Activated CD4-positive, alpha-beta T cell treated with anti-CD3 and anti-CD28 coated beads for 36 hours (primary cell): ENCODE measurements around the gene BACE1. TPM values are rescaled to one million over a fixed set of nuclear protein-coding genes. Genes with fewer than 3 reads are reported as not detected.

ENCODE experiments used
- ATAC-seq: fragments of 200-7000 bp; cut with Tn5 transposase; one replicate; pipeline ENCODE4 v1.10.0; 2021; ENCODE audit warnings: mild to moderate bottlenecking, moderate library complexity
- CTCF ChIA-PET: fragments of 350-600 bp; sonication (Branson Sonifier 250); formaldehyde crosslinking; loops from one replicate; lab custom pipeline; 2021; ENCODE audit warnings: antibody characterized with exemption; lab: Charles Lee
- POLR2A ChIA-PET: fragments of 350-600 bp; sonication (Branson Sonifier 250); formaldehyde crosslinking; loops from one replicate; lab custom pipeline; 2021; ENCODE audit warnings: antibody characterized with exemption, inconsistent platforms; lab: Charles Lee
- DNase-seq: peaks from one replicate; pipeline ENCODE4 v3.0.0-alpha.2; 2020
- H3K27ac Mint-ChIP-seq: one replicate; pipeline ENCODE4 v1.8.0; 2021; ENCODE audit warnings: mixed read lengths
- H3K27me3 Mint-ChIP-seq: one replicate; pipeline ENCODE4 v1.8.0; 2021; ENCODE audit warnings: mixed read lengths
- H3K36me3 Mint-ChIP-seq: one replicate; pipeline ENCODE4 v1.8.0; 2021; ENCODE audit warnings: low read depth, mixed read lengths
- H3K4me1 Mint-ChIP-seq: one replicate; pipeline ENCODE4 v1.8.0; 2021; ENCODE audit warnings: mixed read lengths
- H3K4me3 Mint-ChIP-seq: one replicate; pipeline ENCODE4 v1.8.0; 2021; ENCODE audit warnings: mild to moderate bottlenecking, moderate library complexity, mixed read lengths
- H3K9me3 Mint-ChIP-seq: one replicate; pipeline ENCODE4 v1.8.0; 2021; ENCODE audit warnings: low read depth, mixed read lengths
- intact Hi-C, 2 experiments: fragments of 100-400 bp; cut with DNase I in 1 of 2; cut with micrococcal nuclease in 1 of 2; formaldehyde crosslinking; loops; one replicate each; pipeline versions ENCODE4 v1.14.2 to v1.15.1; 2022 to 2024; cut with DNase I, micrococcal nuclease
- total RNA-seq, 2 experiments: library from RNA; stranded (reverse); gene quantifications; one replicate each; pipeline ENCODE4 v1.2.3, GENCODE V29; 2021

Gene BACE1
- 1 to 10 TPM; 1.0 TPM for total RNA-seq

- ChIA-PET CTCF (interaction anchor here (0.6 to 1.5 kb wide), 3 partner anchors 12 to 426 kb away, joined by 3 to 7 read pairs (median 3); no protein-coding TSS in a partner anchor), POLR2A (interaction anchor here (0.9 kb wide), 1 partner anchor 11 kb away, joined by 3 read pairs; no protein-coding TSS in a partner anchor)
- Mint-ChIP-seq H3K9me3 (no peaks in the 10 kb centered on the region), H3K4me3 (peak within 1 kb of the TSS; percentile 58), H3K4me1 (peaks cover 13% of the 10 kb centered on the region), H3K36me3 (no peaks in the 10 kb centered on the region), H3K27ac (no peak within 1 kb of the TSS), H3K27me3 (peaks cover 24% of the 10 kb centered on the region)
- no peak for DNase-seq
- ATAC-seq: peak; percentile 48
- intact Hi-C loops: no loop called here
Measured at GRCh38 chr11:117316197-117316961, at the start of gene BACE1. Gene BACE1 (minus strand): TSS chr11:117316256. CDS start chr11:117315795, 461 bp downstream.

GRCh38 chr11:117361432-117361831 lies 45.4 kb upstream of the BACE1 start:
- no peaks in the 10 kb centered on the region for H3K9me3 Mint-ChIP-seq
- H3K27me3 Mint-ChIP-seq: no peaks in the 10 kb centered on the region
- no peak overlapping the region for H3K4me3 Mint-ChIP-seq
- no peak overlapping the region for H3K27ac Mint-ChIP-seq
- ATAC-seq (no peak), DNase-seq (no peak)
- H3K4me1 Mint-ChIP-seq: no peaks in the 10 kb centered on the region
- intact Hi-C loops: no loop called here
- H3K36me3 Mint-ChIP-seq: peaks cover 34% of the 10 kb centered on the region
- ChIA-PET POLR2A (no interaction called here), CTCF (interaction anchor here (0.6 kb wide), 1 partner anchor 65 kb away, joined by 5 read pairs; no protein-coding TSS in a partner anchor)

- peaks cover 25% of the 10 kb centered on the region for H3K36me3 Mint-ChIP-seq
- no peaks in the 10 kb centered on the region for H3K4me1 Mint-ChIP-seq
- no peak for ATAC-seq
- DNase-seq: no peak
- POLR2A ChIA-PET: no interaction called here
- no peaks in the 10 kb centered on the region for H3K9me3 Mint-ChIP-seq
- intact Hi-C loops: no loop called here
- CTCF ChIA-PET: no interaction called here
- H3K27me3 Mint-ChIP-seq: no peaks in the 10 kb centered on the region
- no peak overlapping the region for H3K4me3 Mint-ChIP-seq
- no peak overlapping the region for H3K27ac Mint-ChIP-seq
Measured at GRCh38 chr11:117356126-117356890, 40.3 kb upstream of the BACE1 start.

GRCh38 chr11:117354550-117354949 lies 38.5 kb upstream of the BACE1 start:
- ATAC-seq: no peak
- Mint-ChIP-seq H3K27ac (no peak overlapping the region), H3K4me3 (no peak overlapping the region), H3K4me1 (no peaks in the 10 kb centered on the region), H3K36me3 (peaks cover 23% of the 10 kb centered on the region), H3K9me3 (no peaks in the 10 kb centered on the region), H3K27me3 (no peaks in the 10 kb centered on the region)
- intact Hi-C loops: no loop called here
- POLR2A ChIA-PET: no interaction called here
- DNase-seq: no peak
- CTCF ChIA-PET: no interaction called here

- CTCF ChIA-PET: no interaction called here
- Mint-ChIP-seq H3K27me3 (no peaks in the 10 kb centered on the region), H3K4me1 (no peaks in the 10 kb centered on the region), H3K36me3 (peaks cover 27% of the 10 kb centered on the region), H3K9me3 (no peaks in the 10 kb centered on the region), H3K4me3 (no peak overlapping the region), H3K27ac (no peak overlapping the region)
- DNase-seq: no peak
- POLR2A ChIA-PET: no interaction called here
- intact Hi-C loops: no loop called here
- ATAC-seq: no peak
Measured at GRCh38 chr11:117345039-117345438, 29.0 kb upstream of the BACE1 start.

GRCh38 chr11:117337076-117337475 lies 21.0 kb upstream of the BACE1 start:
- H3K36me3 Mint-ChIP-seq: peaks cover 19% of the 10 kb centered on the region
- H3K4me1 Mint-ChIP-seq: peaks cover 2% of the 10 kb centered on the region
- H3K27ac Mint-ChIP-seq: no peak overlapping the region
- H3K27me3 Mint-ChIP-seq: no peaks in the 10 kb centered on the region
- DNase-seq (no peak), ATAC-seq (no peak)
- H3K9me3 Mint-ChIP-seq: no peaks in the 10 kb centered on the region
- intact Hi-C loops: no loop called here
- POLR2A ChIA-PET: no interaction called here
- CTCF ChIA-PET: no interaction called here
- H3K4me3 Mint-ChIP-seq: no peak overlapping the region

- no peak for ATAC-seq
- intact Hi-C loops: no loop called here
- Mint-ChIP-seq H3K27me3 (no peaks in the 10 kb centered on the region), H3K4me1 (peaks cover 4% of the 10 kb centered on the region), H3K36me3 (peaks cover 16% of the 10 kb centered on the region), H3K27ac (no peak overlapping the region), H3K9me3 (no peaks in the 10 kb centered on the region), H3K4me3 (no peak overlapping the region)
- ChIA-PET CTCF (interaction anchor here (1.0 kb wide), 1 partner anchor 12 kb away, joined by 3 read pairs; no protein-coding TSS in a partner anchor), POLR2A (interaction anchor here (0.7 kb wide), 1 partner anchor 549 kb away, joined by 8 read pairs; no protein-coding TSS in a partner anchor)
- DNase-seq: no peak
Measured at GRCh38 chr11:117335399-117335798, 19.3 kb upstream of the BACE1 start.

GRCh38 chr11:117334896-117335295 lies 18.8 kb upstream of the BACE1 start:
- ChIA-PET POLR2A (no interaction called here), CTCF (no interaction called here)
- no peak for DNase-seq
- no peak overlapping the region for H3K27ac Mint-ChIP-seq
- H3K4me1 Mint-ChIP-seq: peaks cover 9% of the 10 kb centered on the region
- H3K36me3 Mint-ChIP-seq: peaks cover 12% of the 10 kb centered on the region
- no peaks in the 10 kb centered on the region for H3K9me3 Mint-ChIP-seq
- intact Hi-C loops: no loop called here
- no peak for ATAC-seq
- no peaks in the 10 kb centered on the region for H3K27me3 Mint-ChIP-seq
- no peak overlapping the region for H3K4me3 Mint-ChIP-seq

GRCh38 chr11:117333917-117334316 lies 17.9 kb upstream of the BACE1 start:
- Mint-ChIP-seq H3K27ac (no peak overlapping the region), H3K9me3 (no peaks in the 10 kb centered on the region), H3K4me1 (peaks cover 11% of the 10 kb centered on the region)

GRCh38 chr11:117332843-117333242 lies 16.8 kb upstream of the BACE1 start:
- CTCF ChIA-PET: interaction anchor here (0.6 to 1.8 kb wide), 4 partner anchors 9 to 313 kb away, joined by 3 to 4 read pairs (median 4); no protein-coding TSS in a partner anchor
- intact Hi-C loops: no loop called here
- DNase-seq (no peak), ATAC-seq (no peak)
- no peaks in the 10 kb centered on the region for H3K27me3 Mint-ChIP-seq
- H3K4me3 Mint-ChIP-seq: no peak overlapping the region
- peaks cover 6% of the 10 kb centered on the region for H3K36me3 Mint-ChIP-seq
- H3K9me3 Mint-ChIP-seq: no peaks in the 10 kb centered on the region
- no peak overlapping the region for H3K27ac Mint-ChIP-seq
- peaks cover 10% of the 10 kb centered on the region for H3K4me1 Mint-ChIP-seq
- POLR2A ChIA-PET: no interaction called here

More at GRCh38 chr11:117333917-117334316, 17.9 kb upstream of the BACE1 start:
- POLR2A ChIA-PET: no interaction called here
- no peaks in the 10 kb centered on the region for H3K27me3 Mint-ChIP-seq
- intact Hi-C loops: no loop called here
- H3K4me3 Mint-ChIP-seq: no peak overlapping the region
- no peak for ATAC-seq
- peaks cover 12% of the 10 kb centered on the region for H3K36me3 Mint-ChIP-seq
- DNase-seq: no peak
- CTCF ChIA-PET: no interaction called here

- DNase-seq: peak; percentile 30
- H3K27me3 Mint-ChIP-seq: no peaks in the 10 kb centered on the region
- H3K4me1 Mint-ChIP-seq: peaks cover 13% of the 10 kb centered on the region
- H3K9me3 Mint-ChIP-seq: no peaks in the 10 kb centered on the region
- H3K4me3 Mint-ChIP-seq: no peak overlapping the region
- ATAC-seq: no peak
- ChIA-PET CTCF (interaction anchor here (0.5 to 1.9 kb wide), 6 partner anchors 9 to 373 kb away, joined by 3 to 5 read pairs (median 4); partner anchors contain the start of genes BACE1, PCSK7 and RNF214), POLR2A (interaction anchor here (1.0 to 1.1 kb wide), 2 partner anchors 97 to 98 kb away, joined by 3 to 6 read pairs; partner anchors contain the start of gene PCSK7)
- no peak overlapping the region for H3K27ac Mint-ChIP-seq
- intact Hi-C loops: loop anchor here (5.0 to 10.0 kb wide), 5 partner anchors 146 to 556 kb away; partner anchors contain the start of genes BUD13 (in 1 of the 2), PAFAH1B2 (in 1 of the 2) and SIDT2 (in 1 of the 2)
- H3K36me3 Mint-ChIP-seq: no peaks in the 10 kb centered on the region
Measured at GRCh38 chr11:117328375-117329010, 12.4 kb upstream of the BACE1 start.
